Hematopoietic multipotent progenitor cell treated with erythropoietin and hydrocortisone succinate and interleukin-3 and kit ligand, for 15 days (in vitro differentiated cells): Measurements from ENCODE around the gene CST7.
"Not testable (repeated sequence)": the region's sequence is repeated elsewhere in the genome, so short reads cannot be mapped to it uniquely, and the experiment has no call there.

Experiments used
- DNase-seq: peaks from one replicate; pipeline ENCODE4 v3.0.0-alpha.2; 2015; ENCODE audit warnings: low spot score

CST7 gene

GRCh38 chr20:24987244-24987643, 38.2 kb downstream of the CST7 start:
- no peak for DNase-seq

DNA sequence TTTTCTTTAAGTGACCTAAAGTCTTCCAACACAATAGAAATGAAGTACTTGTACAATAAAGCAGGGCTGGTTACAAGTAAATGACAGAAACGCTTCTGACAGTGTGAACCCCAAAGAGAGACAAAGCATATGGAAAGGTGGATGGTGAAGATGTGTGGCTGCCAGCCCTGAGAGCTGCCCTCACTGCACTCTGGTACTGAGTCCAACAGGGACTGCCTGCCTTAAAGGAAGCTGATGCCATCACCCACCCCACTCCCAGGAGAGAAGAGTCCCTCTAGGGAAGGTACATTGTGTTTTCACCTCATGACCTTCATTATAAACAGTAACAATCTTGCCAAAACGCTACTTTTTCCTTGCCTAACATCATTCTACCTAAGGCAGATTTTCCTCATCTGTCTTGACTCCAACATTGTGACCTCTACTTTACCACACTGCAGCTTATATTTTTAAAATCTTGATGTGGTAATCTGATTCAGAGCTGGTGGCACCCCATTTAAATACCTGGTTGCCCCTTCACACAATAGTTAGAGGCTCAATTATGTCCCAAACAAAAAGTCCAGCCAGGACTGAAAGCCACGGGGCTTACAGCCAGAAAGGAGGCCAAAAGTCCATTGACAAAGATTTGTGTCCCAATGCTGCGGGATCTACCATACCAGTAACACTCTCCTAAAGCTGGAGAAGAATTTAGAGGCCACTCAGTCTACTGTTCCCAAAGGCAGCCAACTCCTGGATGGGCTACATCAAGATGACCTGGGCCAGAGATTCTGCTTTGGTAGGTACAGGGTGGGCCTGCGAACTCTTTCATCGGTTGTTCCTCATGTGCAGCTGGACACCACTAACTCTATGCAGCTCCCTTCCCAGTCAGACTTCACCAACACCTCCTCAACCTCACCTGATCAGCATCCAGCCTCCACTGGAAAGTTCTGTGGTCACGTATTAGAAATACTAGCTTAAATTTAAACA, 39.1 kb downstream of the CST7 start:
- DNase-seq: no peak

DNA sequence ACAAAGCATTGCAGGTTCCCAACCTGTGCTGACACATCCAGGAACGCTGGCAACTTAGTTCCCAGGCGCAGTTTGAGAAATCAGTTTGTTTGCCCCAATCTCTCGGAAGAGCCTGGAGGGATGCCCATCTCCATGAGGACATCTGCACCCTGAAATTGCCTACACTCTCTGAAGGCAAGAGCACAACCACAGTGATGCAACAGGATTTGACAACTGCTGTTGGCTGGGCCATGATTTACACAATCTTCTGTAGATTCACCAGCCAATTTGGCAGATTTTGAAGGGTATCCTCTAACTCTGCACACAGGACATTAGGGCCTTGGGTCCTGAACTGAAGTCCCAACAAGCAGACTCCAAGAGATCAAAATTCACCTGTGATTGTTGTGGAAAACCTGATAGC, 40.1 kb downstream of the CST7 start:
- no peak for DNase-seq

DNA sequence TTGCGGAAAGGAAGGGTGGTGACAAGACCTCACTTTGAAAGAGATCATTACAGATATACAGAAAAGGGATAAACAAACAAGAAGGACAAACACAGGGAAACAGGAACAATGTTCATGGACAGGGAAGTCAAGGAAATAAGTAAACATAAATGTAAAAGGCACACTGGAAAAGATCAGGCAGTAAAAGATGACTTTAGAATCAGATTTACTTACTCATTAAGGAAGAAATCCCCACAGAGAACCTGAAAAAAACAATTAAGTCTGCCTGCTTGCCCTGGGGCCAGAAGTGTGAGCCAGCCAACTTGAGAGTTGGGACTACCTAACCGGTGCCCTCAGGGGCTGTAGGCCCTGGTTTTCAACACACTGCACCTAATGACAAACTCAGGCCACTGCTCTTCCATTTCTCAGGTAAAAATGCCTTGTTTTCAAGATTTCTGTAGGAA, 41.8 kb downstream of the CST7 start:
- no peak for DNase-seq

GRCh38 chr20:24991897-24992486, 42.9 kb downstream of the CST7 start:
- peak; percentile 29 for DNase-seq

GRCh38 chr20:24992487-24993205, 43.6 kb downstream of the CST7 start, which contains the start of gene APMAP:
Gene APMAP (minus strand): TSS chr20:24992751. CDS start chr20:24992688, 63 bp downstream.
- DNase-seq: peak; percentile 97

GRCh38 chr20:24993337-24994185, 44.5 kb downstream of the CST7 start:
- DNase-seq: peak; percentile 43

GRCh38 chr20:24994186-24994465, 45.1 kb downstream of the CST7 start:
- DNase-seq: no peak

- peak; percentile 90 for DNase-seq
Observed at GRCh38 chr20:24994470-24995368, 45.6 kb downstream of the CST7 start.

DNA sequence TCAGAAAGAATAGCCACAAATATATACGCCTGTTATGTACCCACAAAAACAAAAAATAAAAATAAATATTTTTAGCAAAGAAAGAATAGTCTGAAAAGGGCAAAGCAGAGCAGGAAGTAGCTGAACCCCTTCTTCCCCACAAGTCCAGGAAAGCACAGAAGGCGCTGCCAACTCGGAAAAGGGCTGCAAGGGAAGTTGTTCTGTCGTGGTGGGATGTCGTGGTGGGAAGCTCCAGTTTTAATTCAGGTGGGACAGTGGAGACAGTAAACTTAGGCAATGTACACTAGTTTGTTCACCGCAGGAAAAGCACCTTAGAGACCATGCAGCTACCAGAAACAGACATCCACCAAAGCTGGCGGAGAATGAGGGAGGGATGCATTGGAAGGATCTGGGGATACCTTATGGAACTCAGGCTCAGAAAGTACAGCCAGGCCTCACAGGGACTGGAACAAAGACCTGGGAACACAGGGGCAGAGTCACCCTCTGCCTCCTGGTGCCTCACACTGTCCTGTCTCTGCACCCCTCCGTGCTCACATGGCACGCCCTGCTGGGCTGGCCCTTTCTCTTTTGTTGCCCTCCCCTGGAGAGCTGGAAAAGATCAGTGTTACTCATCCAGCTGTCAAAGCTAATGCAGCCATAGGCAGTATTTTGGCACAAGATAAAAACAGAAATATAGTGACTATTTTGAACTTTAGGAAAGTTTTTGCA, 46.8 kb downstream of the CST7 start:
- peak; percentile 38 for DNase-seq

DNA sequence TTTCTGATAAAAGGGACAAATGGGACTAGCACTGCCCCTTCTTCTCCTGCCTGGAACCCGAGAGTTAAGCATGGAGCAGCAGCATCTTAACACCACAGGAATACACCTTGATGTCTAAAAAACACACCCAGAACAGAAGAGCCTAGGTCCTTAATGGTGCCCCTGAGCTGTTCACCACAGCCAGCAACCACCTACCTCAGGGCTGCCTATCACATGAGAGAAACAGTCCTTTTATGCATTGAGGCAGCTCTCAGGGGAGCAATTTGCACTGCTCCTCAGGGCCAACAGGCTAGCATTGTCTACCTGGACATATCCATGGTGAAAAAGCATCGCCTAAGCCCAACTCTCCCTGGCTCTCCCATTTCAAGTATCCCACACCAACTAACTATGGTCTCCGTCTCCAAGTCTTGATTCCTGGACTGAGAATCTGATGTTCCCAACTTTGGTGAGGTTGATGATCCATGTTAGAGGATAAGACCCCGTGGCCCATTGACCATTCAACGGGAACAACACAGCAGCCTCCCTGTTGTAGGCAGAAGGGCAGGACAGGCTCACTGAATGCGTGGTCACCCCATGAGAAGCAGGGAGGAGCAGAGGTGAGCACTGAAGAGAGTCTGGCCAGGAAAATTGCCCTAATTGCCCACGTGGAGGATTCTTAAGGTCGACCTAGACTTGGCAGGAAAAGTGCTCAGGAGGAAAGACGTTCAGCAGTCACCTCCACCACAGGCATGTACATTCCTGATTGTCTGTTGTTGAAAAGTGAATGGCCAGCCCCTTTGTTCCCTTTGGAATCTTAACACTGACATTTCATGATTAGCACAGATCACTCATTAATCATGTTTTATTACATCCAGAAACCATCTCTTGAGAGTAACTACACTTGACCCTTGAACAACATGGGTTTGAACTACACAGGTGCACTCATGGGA, 47.6 kb downstream of the CST7 start:
- DNase-seq: no peak

DNA sequence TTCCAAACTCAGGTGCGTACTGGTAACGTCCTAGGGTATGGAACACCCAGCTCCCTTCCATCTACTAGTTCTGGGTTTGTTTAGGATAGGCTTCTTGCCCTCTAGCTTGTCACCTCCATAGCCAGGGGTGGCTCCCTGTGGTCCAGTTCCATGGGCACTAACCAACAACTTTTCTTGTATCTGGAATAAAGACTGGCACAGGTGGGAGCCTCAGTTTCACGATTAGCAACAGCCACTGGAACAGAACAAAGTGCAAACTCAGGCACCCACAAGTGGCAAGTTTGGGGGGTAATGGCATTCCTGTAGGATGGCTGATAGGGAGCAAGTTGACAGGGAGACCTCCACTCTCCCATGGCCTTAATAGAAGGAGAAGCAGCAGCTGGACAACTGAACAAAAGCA, 49.1 kb downstream of the CST7 start:
- no peak for DNase-seq

GRCh38 chr20:24998631-24999445, 49.8 kb downstream of the CST7 start:
- peak; percentile 34 for DNase-seq

DNA sequence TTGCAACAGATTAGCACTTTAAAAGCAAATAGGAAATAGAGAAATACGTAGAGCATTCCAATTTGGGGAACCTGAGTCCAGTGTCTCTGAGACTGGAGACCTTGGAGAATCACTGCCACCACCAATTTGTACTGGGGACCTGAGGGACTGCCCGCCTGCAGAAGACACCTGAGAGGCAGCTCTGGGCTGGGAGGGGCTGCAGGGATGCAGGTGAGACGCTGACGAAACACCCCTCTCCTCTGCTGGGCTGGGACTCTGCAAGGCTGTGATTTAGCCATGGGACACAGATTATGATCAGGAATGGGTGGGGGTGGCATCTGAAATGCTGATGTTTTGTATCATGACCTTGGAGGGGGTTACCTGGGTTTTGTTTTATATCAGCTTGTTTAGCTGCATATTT, 50.5 kb downstream of the CST7 start:
- no peak for DNase-seq

DNA sequence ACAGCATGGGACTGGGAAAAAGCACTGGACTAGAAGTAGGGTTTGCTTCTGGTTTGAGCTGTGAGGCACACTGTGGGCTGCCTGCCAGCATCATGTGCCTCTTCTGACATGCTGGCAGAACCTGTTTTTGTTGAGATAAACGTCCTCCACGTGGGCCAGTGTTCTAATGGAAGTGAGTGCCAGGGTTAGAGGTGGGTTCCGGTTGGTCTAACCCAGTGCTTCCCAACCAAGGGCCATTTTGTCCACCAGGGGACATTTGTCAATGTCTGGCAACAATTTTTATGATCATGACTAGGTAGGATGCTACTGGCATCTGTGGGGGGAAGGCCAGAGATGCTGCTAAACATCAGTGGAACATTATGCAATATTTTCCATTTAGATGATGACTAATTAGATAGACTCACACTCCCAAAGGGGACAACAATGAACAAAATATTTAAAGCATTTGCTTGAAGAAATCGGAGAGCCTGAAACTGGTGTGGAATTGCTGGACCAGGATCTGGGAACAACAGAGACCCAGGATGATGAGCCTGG, 51.3 kb downstream of the CST7 start:
- DNase-seq: peak; percentile 92

GRCh38 chr20:25001323-25001722, 52.3 kb downstream of the CST7 start:
- not testable (repeated sequence) for DNase-seq

DNA sequence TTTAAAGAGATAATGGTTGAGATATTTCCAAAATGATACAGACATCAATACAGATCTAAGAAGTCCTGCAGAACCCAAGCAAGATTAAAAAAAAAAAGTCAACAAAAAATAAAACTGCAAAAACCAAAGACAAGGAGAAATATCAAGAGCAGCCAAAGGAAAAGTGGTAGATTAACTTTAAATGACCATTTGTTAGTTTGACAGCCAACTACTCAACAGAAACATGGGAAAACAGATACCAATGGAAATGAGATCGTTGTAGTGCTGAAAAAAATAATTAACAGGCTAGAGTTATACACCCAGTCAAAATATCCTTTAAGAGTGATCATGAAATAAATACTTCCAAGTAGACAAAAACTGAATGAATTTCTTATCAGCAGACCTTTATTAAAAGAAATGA, 53.9 kb downstream of the CST7 start:
- no peak for DNase-seq

DNA sequence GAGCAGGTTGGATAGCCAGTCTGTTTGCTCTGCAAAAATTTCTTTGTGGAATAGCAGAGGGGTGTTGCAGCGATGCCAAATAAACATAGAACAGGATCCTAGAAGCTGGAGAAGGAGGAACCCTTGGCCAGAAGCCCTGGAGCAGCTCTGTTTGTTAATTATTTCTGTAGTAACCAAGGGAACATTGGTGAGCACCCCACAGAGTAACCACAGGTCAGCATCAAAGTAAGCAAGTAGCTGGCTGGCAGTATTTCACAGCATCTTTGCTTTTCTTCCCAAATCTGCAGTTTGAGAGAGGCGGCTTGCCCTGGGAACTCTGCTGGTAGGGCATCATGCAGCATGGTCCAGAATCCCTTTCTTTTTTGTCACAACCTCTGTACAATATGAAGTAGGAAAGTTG, 56.2 kb downstream of the CST7 start:
- no peak for DNase-seq
